Epithelial cell of prostate (primary cell): Measurements from ENCODE around the gene GARIN3.
"Not testable (repeated sequence)": the region's sequence is repeated elsewhere in the genome, so short reads cannot be mapped to it uniquely, and the experiment has no call there.

Source experiments
- DNase-seq: peaks from one replicate; pipeline ENCODE4 v3.0.0-alpha.2; 2011; ENCODE audit warnings: low read depth, low spot score
- H3K27ac ChIP-seq: fragments of 450-650 bp; 2 replicates; pipeline ENCODE4 v1.5.1; 2017; ENCODE audit warnings: mild to moderate bottlenecking

Gene GARIN3

DNA sequence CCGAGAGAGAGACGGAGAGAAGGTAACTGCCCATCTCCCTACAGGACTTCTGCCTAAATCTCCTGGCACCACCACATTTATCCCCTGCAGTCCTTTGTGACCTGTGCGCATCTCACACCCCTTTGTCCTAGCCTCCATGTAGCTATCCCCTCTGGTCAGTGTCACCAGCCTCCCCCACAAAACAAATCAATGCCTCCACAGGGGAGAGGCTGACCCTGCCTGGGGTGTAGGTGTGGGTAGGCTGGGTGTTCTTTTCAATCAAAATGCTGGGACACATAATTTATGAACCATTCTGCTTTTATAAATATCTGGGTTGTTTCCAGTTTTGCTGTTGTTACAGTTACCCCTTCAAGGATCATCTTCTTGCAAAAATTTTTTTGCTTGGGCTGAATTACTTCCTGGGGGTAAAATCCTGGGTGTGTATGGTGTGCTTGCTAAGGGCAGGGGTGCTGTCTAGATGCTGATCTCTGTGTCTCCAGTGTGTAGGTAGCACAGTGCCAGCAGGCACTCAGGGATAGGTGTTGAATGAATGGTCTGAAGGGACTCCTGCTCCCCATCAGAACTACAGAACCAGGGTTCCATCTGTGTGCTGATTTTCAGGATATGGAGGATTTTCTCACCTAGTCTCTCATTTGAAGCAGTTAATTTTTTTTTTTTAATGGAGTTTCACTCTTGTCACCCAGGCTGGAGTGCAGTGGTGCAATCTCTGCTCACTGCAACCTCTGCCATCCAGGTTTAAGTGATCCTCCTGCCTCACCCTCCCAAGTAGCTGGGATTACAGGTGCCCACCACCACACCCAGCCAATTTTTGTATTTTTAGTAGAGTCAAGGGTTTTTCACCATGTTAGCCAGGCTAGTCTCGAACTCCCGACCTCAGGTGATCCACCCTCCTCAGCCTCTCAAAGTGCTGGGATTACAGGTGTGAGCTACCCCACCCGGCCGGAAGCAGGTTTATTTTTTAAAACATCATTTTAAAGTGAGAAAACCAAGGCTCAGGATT, at the start of gene GARIN3:
Gene GARIN3 (minus strand): TSS at position 51 of the 1,000 bp plus-strand sequence. CDS start 96 bp downstream, outside the sequence.
- no peak within 1 kb of the TSS for H3K27ac ChIP-seq
- DNase-seq: no peak

DNA sequence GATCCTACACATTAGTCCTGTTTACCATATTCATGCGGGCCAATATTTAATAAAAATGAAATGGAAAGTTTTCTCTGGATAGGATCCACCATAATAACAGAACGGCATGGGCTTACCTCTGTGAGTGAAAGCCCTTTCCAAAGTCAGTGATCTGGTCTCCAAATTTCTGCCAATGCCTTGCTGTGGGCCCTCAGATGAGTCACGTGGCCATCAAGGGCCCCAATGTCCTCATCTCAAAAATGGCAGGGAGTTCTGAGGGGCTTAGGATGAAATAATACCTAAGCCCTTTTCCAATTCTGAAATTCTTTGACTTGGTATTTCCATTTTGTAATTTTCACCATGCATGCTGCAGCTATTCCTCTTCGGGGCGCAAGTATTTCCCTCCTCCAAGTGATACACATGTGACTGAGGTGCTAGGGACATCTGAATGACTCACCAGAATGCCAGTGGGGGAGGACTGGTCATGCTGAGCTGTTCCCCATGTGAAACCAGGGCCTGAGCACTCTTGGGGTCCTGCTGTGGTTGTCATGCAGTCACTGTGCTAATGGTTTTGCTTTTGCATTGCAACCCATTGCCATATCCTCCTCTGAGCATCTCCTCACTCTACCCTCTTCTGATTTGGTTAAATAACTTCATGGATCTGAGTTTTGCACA, 49.6 kb upstream of the GARIN3 start:
- H3K27ac ChIP-seq: no peak overlapping the region
- no peak for DNase-seq

DNA sequence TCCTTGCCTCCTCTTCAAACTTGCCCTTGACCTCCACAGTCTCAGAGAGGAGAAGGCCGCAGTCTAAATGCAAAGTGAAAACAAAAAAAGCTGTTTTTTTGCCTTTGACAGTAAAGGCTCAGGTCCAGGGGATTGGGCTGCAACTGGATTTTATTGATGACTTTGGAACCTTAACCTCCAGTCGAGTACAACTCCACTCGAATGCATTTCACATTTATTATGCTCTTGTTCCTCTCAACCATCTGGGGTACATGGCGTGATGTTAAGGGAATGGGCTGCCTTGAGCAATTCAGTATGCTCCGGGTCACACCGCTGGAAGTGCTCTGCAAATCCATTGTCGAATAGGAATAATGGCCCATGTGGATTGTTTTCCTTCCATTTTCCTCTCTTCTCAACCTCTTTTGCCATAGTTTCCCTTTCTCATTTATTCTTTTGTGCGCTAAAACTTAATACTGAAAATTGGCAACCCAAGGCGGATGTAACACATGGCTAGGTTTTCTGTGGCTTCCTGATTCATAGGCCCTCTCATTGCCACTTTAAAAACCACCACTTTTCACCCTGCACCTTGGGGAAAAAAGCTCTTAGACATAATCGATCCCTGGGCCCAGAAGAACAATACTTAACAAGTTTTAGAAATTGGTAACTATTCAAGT, 48.9 kb upstream of the GARIN3 start:
- H3K27ac ChIP-seq: no peak overlapping the region
- no peak for DNase-seq

DNA sequence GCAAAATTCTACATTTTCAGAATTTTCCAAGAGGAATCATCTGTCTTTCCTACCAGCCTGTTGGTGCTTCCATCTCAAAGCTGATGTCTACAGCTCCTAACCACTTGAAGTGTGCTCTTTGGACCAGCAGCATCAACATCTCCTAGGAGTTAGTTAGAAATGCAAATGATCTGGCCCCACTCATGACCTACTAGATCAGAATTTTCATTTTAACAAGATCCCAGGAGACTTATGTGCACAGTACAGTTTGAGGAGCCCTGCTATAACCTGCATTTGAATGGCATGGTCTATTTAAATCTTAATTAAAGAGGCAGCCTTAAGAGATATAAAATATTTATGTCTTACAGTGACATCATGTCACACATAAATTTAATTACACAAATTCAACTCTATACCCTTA, 48.4 kb upstream of the GARIN3 start:
- no peak overlapping the region for H3K27ac ChIP-seq
- no peak for DNase-seq

DNA sequence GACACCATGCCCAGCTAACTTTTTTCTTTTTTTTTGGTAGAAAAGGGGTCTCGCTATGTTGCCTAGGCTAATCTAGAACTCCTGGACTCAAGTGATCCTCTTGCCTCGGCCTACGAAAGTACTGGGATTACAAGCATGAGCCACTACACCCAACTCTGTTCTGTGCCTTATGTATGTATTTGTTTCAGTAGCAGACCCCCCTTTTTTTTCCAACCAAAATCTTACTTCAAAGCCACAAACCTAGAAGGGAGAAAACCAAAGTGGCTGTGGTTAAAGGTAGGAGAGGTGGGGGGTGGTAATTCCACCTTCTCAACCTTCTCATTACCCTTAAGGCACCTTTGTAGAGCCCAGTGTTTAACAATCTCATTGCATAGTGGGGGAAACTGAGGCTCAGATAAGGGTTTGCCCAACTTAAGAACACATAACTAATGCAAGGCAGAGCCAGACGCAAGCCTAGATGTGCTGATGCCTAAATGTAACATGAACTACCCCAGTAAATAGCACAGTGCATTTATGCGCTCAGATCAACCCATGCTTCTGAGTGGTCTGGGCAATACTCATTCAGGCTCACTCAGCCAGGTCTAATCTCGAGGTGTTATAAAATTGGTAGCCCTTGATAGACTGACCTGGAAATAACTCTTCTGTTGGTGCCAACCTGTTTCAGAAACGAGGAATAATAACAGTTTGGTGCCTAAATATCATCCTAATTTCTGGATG, 47.6 kb upstream of the GARIN3 start:
- H3K27ac ChIP-seq: no peak overlapping the region
- DNase-seq: no peak

DNA sequence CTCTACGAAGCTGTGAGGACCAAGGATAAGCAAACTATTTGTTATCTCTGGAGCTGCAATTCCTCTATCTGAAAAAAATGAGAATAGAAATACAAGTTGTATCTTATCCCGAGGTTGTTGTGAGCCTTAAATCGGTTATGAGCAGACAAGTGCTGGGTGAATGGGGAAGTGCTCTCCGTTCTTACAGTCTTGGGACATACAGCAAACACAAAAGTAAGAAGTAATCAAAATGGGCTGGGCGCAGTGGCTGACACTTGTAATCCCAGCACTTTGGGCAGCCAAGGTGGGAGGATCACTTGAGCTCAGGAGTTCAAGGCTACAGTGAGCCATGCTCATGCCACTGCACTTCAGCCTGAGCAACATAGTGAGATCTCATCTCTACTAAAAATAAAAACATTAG, 46.2 kb upstream of the GARIN3 start:
- DNase-seq: no peak
- no peak overlapping the region for H3K27ac ChIP-seq

DNA sequence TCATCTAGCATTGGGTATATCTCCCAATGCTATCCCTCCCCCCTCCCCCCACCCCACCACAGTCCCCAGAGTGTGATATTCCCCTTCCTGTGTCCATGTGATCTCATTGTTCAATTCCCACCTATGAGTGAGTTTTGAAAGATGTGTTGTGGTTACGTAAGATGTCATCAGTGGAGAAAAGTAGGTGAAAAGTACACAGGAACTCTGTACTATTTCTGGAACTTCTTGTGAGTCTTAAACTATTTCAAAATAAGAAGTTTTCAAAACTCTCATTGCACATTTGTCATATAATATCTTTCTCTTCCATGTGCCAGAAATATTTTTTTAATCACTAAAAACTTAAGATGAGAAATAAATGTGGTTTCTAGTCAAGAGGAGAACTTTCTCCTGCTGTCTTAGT, 44.6 kb upstream of the GARIN3 start:
- not testable (repeated sequence) for DNase-seq, H3K27ac ChIP-seq

DNA sequence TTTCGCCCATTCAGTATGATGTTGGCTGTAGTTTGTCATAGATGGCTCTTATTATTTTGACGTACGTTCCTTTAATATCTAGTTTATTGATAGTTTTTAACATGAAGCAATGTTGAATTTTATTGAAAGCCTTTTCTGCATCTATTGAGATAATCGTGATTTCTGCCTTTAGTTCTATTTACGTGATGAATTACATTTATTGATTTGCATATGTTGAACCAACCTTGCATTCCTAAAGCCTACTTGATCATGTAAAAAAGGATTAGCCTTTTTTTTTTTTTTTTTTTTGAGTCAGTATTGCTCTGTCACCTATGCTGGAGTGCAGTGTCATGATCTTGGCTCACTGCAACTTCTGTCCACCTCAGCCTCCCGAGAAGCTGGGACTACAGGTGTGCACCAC, 39.6 kb upstream of the GARIN3 start:
- no peak overlapping the region for H3K27ac ChIP-seq

DNA sequence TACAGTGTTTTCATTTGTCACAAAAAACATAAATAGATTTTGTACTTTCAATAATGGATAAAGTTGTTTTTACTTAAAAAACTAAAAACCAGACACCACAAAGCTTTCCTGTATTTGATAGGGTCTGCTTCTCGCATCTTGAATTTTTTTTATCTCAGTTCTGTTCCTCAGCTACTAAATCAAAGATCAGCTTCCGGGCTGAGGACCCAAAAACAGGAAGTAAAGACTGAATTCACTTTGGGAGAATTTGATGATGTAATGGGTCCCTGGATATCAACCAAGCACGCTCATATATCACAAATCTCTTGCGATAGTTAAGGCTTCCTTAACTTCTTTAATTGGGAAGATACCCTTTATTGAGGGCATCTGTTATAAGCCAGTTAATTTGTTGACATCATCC, 38.7 kb upstream of the GARIN3 start:
- no peak for DNase-seq
- H3K27ac ChIP-seq: no peak overlapping the region

More for the DNA sequence above, 39.6 kb upstream of the GARIN3 start:
- no peak for DNase-seq

DNA sequence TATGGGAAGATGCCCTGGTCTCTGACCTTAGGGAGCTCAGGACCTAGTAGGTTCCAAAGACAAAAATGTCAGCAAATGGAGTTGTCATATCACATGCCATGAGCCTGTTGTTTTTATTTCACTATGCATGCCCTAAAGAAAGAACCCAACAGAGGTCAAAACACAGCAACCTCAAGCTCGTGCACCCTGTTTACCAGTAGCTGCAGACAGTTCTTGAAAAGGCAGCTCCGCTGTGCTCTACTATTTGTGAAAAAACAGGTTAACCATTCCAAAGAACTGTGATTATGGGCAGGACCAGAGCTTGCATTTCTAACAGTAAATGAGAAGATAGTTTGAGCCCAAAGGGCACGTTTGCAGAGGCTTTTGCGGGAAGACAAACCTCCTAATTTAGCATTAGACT, 37.4 kb upstream of the GARIN3 start:
- DNase-seq: no peak
- H3K27ac ChIP-seq: no peak overlapping the region

DNA sequence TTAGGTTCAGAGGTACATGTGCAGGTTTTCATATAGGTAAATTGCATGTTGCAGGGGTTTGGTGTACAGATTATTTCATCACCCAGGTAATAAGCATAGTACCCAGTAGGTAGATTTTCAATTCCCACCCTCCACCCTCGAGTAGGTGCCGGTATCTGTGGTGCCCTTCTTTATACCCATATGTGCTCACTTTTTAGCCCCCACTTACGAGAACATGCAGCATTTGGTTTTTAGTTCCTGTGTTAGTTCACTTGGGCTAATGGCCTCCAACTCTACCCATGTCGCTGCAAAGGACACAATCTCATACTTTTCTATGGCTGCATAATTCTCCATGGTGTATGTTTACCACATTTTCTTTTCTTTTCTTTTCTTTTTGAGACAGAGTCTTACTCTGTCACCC, 35.8 kb upstream of the GARIN3 start:
- no peak for DNase-seq
- H3K27ac ChIP-seq: no peak overlapping the region

DNA sequence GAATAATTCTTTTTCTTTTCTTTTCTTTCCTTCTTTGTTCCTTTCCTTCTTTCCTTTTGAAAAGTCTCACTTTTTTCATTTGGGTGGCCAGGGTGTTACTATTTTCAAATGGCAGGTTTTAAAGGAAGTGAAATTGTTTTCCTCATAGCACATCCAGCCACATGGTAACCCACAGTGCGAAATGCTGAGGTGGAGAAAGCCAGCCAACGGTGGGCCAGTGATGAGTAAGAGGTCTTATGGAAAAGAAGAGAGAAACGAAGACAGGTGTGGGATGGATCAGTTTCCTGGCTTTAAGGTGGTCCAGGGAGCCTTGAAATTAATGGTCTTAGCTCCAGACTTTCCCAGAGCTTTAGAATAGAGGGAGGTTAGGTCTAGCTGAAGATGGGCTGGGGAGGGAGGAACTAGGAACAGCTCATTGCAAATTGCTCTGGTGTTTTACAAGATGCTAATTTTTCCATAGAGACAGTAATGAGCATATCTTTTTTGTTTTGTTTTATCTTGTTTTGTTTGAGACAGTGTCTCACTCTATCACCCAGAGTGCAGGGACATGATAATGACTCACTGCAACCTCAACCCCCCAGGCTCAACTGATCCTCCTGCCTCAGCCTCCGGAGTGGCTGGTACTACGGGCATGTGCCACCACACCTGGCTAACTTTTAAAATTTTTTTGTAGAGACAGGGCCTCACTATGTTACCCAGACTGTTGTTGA, 32.4 kb upstream of the GARIN3 start:
- no peak overlapping the region for H3K27ac ChIP-seq
- no peak for DNase-seq

DNA sequence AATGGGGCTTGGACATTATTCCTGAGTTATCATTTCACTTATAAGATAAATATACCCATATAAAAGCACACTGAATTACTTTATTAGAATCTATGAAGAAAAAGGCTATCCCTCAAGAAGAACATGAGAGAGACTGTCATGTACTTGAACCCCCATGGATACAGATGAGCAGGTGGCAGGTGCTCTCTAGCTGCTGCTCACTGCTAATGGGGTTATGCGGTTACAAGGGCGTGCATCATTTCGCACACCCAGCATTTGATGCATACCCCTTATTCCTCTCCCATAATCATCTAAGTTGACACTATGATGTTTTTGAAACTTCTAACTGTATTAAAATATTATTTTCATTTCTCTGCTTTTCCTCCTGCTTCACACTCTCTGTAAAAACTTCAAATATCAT, 31.0 kb upstream of the GARIN3 start:
- no peak overlapping the region for H3K27ac ChIP-seq
- DNase-seq: no peak

DNA sequence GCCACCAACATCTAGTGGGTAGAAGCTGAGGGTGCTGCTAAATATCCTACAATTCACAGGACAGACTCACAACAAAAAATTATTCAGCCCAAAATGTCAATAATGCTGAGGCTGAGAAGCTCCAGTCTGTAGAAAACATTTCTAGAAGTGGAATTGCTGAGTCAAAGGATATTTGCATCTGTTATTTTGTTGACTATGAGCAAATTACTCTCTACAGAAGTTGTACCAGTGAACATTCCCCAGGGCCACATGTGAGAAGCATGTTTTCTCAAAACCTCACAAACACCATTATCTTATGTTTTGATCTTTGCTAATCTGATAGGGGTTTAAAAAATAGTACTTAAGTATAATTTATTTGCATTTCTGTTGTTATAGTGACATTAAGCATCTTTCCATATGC, 30.0 kb upstream of the GARIN3 start:
- no peak overlapping the region for H3K27ac ChIP-seq
- DNase-seq: no peak

DNA sequence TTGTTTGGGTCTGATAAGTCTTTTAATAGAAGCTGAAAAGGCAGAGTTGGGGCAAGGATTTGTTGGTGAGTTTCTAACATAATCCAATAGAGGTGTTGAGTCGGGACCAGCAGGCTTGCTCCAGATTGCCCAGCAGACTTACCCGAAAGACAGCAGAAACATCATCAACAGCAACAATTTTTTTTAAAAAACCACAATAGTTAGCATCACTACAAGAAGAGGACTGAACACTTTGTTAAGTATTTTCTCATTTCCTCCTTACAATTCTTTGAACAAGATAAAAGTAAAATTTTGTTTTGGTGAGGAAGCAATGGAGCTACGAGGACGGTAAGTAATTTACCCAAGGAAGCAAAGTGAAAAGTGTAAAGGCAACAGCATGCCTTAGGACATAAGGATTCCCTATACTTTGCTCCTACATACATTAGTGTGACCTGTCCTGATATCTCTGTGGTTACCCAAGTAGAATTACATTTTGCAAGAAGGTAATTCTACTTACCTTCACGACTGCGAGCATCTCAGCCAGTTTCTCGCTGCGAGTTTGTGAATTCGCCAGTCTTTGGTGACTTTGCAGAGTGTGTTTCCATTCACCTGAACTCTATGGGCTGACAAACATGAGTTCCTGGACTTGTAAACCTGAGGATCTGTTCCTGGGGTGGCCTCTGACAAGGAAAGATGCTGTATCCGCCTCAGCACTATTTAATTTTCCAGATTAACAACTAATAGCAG, 27.8 kb upstream of the GARIN3 start:
- DNase-seq: no peak
- no peak overlapping the region for H3K27ac ChIP-seq

DNA sequence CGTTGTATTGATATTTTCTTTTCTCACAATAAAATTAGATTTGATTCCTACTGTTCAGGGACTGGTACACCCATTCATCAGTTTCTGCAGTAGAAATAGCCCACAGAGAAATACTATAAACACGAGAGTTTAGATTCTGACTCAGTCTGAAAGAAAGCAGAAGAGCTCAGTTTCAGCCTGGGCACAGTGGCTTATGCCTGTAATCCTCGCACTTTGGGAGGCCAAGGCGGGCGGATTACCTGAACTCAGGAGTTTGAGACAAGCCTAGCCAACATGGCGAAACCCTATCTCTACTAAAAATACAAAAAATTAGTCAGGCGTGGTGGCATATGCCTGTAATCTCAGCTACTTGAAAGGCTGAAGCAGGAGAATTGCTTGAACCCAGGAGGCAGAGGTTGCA, 23.2 kb upstream of the GARIN3 start:
- no peak for DNase-seq
- H3K27ac ChIP-seq: no peak overlapping the region

DNA sequence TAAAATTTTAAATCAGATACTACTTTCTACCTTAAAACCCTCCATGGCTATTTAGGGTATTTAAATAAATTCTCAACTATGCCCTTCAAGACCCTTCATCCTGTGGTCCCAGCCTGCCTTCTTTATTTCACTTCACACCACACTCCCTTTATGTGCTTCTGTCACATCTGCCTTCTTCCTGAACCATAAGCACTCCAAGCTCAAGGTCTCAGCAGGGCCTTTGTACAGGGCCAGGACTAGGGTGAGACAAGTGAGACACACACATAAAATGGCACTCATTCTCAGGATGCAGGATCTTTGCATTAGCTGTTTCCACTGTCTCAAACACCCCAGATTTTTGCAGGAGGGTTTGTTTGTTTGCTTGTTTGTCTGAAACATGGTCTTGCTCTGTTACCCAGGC, 22.2 kb upstream of the GARIN3 start:
- H3K27ac ChIP-seq: no peak overlapping the region
- DNase-seq: no peak

DNA sequence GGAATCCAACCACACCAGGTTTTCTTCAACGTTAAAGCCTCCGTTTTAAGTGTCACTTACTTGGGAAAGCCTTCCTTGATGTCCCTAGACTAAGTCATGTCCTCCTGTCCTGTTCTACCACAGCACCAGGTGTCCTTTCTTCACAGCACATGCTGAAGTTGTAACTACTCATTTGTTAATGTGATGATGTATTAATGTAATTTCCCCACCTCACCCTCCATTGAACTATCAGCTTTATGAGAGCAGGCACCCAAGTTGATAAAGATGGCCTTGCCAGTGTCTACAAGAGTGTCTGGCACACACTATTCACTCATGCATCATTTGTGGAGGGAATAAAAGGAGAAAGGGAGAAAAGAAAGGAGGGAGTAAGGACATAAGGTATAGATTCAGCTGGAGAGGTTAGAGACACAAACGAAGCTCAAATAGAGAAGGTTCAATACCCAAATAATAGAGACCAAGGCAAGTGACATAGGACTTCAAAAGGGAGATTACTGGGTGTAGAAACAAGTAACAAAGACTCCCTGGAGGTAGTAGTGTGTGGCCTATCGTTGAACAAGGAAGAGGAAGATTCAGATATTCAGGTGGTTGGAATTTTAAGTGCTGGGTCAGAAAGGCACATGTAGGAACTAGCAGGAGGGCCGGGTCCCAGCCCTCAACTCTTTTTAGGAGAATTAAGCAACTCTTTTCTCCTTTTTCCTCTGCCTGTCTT, 21.1 kb upstream of the GARIN3 start:
- H3K27ac ChIP-seq: no peak overlapping the region
- no peak for DNase-seq
